GM08714 (cell line): ENCODE measurements around the gene CCR6.

ENCODE experiments used
- H3K4me3 ChIP-seq: fragments of 200-500 bp; sonication (Bioruptor generic); 2 replicates; pipeline ENCODE4 v1.5.1; 2014; ENCODE audit warnings: mild to moderate bottlenecking, low read length, inconsistent platforms
- ZNF274 ChIP-seq: IDR thresholded peaks from 2 replicates; pipeline ENCODE4 v1.6.1; 2012; ENCODE audit warnings: mild to moderate bottlenecking, low read depth, low read length

CCR6 gene

GRCh38 chr6:167119670-167120582 is 3.0 kb upstream of the CCR6 start:
- TF ChIP-seq ZNF274, result no peak
- peak overlapping the region; percentile 13; the same call in 1 of the 2 replicates for H3K4me3 ChIP-seq

- no peak overlapping the region; the same call in 1 of the 2 replicates for H3K4me3 ChIP-seq
- TF ChIP-seq ZNF274, result no peak
Observed at GRCh38 chr6:167120583-167120903, 2.4 kb upstream of the CCR6 start.

GRCh38 chr6:167121335-167121841 is 1.5 kb upstream of the CCR6 start:
- H3K4me3 ChIP-seq, result peak overlapping the region; percentile 80; the same call in 1 of the 2 replicates
- TF ChIP-seq ZNF274, result no peak

- no peak for TF ChIP-seq ZNF274
- peak overlapping the region; percentile 80; the same call in 1 of the 2 replicates for H3K4me3 ChIP-seq
Observed at GRCh38 chr6:167122041-167122826, 662 bp upstream of the CCR6 start.

- no peak for TF ChIP-seq ZNF274
- no peak overlapping the region for H3K4me3 ChIP-seq
Observed at GRCh38 chr6:167124753-167125152, 1.9 kb downstream of the CCR6 start.

- H3K4me3 ChIP-seq, result peak overlapping the region; percentile 48; the same call in 1 of the 2 replicates
- no peak for TF ChIP-seq ZNF274
Observed at GRCh38 chr6:167125410-167125809, 2.5 kb downstream of the CCR6 start.

- H3K4me3 ChIP-seq, result no peak overlapping the region; the same call in 1 of the 2 replicates
- TF ChIP-seq ZNF274, result no peak
Observed at GRCh38 chr6:167125855-167126349, 3.0 kb downstream of the CCR6 start.

- no peak for TF ChIP-seq ZNF274
Observed at GRCh38 chr6:167127785-167128531, 5.1 kb downstream of the CCR6 start.

GRCh38 chr6:167129159-167129558 is 6.3 kb downstream of the CCR6 start:
- no peak for TF ChIP-seq ZNF274
- H3K4me3 ChIP-seq, result no peak overlapping the region

More at GRCh38 chr6:167127785-167128531, 5.1 kb downstream of the CCR6 start:
- H3K4me3 ChIP-seq, result peak overlapping the region; percentile 16; the same call in 1 of the 2 replicates

GRCh38 chr6:167129562-167129961 is 6.7 kb downstream of the CCR6 start:
- H3K4me3 ChIP-seq, result no peak overlapping the region; the same call in 1 of the 2 replicates
- no peak for TF ChIP-seq ZNF274

GRCh38 chr6:167130008-167130677 is 7.2 kb downstream of the CCR6 start:
- no peak for TF ChIP-seq ZNF274
- no peak overlapping the region for H3K4me3 ChIP-seq

GRCh38 chr6:167130712-167131684 is 8.1 kb downstream of the CCR6 start:
- no peak overlapping the region for H3K4me3 ChIP-seq
- TF ChIP-seq ZNF274, result no peak
